ENCODE results near the gene OR1F1. TPM values are rescaled to one million over a fixed set of nuclear protein-coding genes. Genes with fewer than 3 reads are reported as not detected.

Gene OR1F1
- polyA plus RNA-seq, 1 experiment = 0.64 TPM

DNA sequence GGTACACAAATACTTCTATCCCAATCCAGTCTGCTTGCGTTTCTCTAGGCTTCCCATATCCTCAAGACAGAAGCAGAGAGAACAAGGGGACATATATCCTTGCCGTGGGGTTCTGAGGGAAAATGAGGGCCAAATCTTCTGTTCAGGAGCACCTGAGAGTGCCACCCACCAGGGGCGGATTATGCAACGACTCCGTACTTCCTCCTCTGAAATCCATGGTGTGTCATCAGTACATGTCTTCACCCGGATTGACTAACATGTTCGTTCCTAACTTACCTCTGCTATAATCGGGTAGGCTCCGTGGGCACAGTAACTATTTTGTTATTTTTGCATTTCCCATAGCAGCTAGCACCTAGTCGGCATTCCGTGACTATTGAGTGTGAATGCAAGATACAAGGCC is 54.7 kb downstream of the OR1F1 start:
- ChIA-PET CTCF (no interaction called here), POLR2A (no interaction called here)
- H3K4me3 ChIP-seq (ENCODE audit: low read depth, low read length) = no peak overlapping the region
- no peaks in the 10 kb centered on the region for H3K36me3 ChIP-seq (ENCODE audit: control insufficient read depth, insufficient read depth, low read length)
- peaks cover 1% of the 10 kb centered on the region for H3K27me3 ChIP-seq (ENCODE audit: control insufficient read depth, insufficient read depth, low read length)
- TF ChIP-seq, protein P1, sequence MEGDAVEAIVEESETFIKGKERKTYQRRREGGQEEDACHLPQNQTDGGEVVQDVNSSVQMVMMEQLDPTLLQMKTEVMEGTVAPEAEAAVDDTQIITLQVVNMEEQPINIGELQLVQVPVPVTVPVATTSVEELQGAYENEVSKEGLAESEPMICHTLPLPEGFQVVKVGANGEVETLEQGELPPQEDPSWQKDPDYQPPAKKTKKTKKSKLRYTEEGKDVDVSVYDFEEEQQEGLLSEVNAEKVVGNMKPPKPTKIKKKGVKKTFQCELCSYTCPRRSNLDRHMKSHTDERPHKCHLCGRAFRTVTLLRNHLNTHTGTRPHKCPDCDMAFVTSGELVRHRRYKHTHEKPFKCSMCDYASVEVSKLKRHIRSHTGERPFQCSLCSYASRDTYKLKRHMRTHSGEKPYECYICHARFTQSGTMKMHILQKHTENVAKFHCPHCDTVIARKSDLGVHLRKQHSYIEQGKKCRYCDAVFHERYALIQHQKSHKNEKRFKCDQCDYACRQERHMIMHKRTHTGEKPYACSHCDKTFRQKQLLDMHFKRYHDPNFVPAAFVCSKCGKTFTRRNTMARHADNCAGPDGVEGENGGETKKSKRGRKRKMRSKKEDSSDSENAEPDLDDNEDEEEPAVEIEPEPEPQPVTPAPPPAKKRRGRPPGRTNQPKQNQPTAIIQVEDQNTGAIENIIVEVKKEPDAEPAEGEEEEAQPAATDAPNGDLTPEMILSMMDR (IDR thresholded peaks at IDR 0.05; ENCODE audit: insufficient read depth, low read depth, low read length) = no peak
- DNase-seq (ENCODE audit: low read depth) = no peak

DNA sequence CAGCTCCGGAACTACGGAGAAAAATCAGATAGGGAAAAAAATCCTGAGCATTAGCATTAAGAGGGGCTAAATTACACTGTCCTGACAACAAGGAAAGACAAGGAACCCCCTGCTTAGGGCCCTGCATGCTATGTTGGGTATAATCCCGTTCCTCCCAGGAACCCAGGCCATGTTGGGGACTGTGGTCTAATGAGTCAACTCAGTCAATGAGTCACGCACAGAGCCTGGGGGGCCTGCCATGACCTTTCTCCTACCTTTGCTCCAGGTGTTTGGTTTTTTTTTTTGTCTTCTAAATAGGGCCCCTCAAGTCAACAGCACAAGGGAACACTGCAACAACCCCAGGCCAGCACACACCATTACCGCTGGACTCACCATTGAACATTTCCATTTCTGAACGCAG is 55.9 kb downstream of the OR1F1 start:
- ChIA-PET POLR2A (no interaction called here), CTCF (interaction anchor here (0.6 to 1.1 kb wide), 3 partner anchors 9 to 23 kb away, joined by 3 to 4 read pairs (median 3); no protein-coding TSS in a partner anchor)
- H3K36me3 ChIP-seq (ENCODE audit: control insufficient read depth, insufficient read depth, low read length) = no peaks in the 10 kb centered on the region
- peaks cover 1% of the 10 kb centered on the region for H3K27me3 ChIP-seq (ENCODE audit: control insufficient read depth, insufficient read depth, low read length)
- no peak overlapping the region for H3K4me3 ChIP-seq (ENCODE audit: low read depth, low read length)
- TF ChIP-seq, protein P1 (IDR thresholded peaks at IDR 0.05; ENCODE audit: insufficient read depth, low read depth, low read length) = no peak
- no peak for DNase-seq (ENCODE audit: low read depth)

DNA sequence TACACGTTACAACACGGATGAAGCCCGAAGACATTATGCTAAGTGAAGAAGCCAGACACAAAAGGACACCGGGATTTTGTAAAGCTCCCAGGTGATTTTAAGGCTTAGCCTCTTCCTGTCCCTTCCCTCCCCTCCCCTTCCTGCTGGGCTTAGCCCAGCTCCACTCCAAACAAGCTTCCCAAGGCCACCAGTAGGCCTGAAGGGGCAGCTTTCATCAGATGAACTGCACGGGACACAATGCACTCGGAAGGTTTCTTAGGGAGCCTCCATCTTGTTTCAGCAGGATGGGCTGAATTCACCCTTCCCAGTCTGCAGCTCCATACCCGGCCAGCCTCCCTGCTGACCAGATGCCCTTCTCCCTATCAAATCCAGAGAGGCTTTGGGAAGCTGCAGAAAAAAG is 58.0 kb downstream of the OR1F1 start:
- peaks cover 4% of the 10 kb centered on the region for H3K27me3 ChIP-seq (ENCODE audit: control insufficient read depth, insufficient read depth, low read length)
- TF ChIP-seq, protein P1 (IDR thresholded peaks at IDR 0.05; ENCODE audit: insufficient read depth, low read depth, low read length) = no peak
- no peak for DNase-seq (ENCODE audit: low read depth)
- ChIA-PET CTCF (no interaction called here), POLR2A (no interaction called here)
- H3K36me3 ChIP-seq (ENCODE audit: control insufficient read depth, insufficient read depth, low read length) = no peaks in the 10 kb centered on the region
- no peak overlapping the region for H3K4me3 ChIP-seq (ENCODE audit: low read depth, low read length)

DNA sequence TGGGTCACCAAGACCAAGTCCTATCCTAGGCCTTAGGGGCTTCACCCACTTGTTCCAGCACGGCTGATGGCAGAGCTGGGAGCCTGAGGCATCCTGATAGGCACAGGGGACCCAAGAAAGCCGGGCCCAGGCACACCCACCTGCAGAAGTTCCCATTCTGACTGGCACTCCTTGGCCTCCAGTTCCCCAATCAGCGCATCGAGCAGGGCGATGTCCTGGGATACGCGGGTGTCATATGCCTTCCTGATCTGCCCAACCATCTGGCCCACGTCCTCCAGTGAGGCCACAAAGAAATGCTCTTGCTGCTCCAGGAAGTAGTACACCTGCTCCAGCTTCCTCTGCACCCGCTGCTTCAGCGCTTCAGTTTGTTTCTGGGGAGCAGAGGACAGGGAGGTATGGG is 58.9 kb downstream of the OR1F1 start:
- TF ChIP-seq, protein P1 (IDR thresholded peaks at IDR 0.05; ENCODE audit: insufficient read depth, low read depth, low read length) = no peak
- POLR2A ChIA-PET = no interaction called here
- DNase-seq (ENCODE audit: low read depth) = no peak
- CTCF ChIA-PET = no interaction called here
- H3K36me3 ChIP-seq (ENCODE audit: control insufficient read depth, insufficient read depth, low read length) = no peaks in the 10 kb centered on the region
- no peak overlapping the region for H3K4me3 ChIP-seq (ENCODE audit: low read depth, low read length)
- H3K27me3 ChIP-seq (ENCODE audit: control insufficient read depth, insufficient read depth, low read length) = peaks cover 4% of the 10 kb centered on the region

DNA sequence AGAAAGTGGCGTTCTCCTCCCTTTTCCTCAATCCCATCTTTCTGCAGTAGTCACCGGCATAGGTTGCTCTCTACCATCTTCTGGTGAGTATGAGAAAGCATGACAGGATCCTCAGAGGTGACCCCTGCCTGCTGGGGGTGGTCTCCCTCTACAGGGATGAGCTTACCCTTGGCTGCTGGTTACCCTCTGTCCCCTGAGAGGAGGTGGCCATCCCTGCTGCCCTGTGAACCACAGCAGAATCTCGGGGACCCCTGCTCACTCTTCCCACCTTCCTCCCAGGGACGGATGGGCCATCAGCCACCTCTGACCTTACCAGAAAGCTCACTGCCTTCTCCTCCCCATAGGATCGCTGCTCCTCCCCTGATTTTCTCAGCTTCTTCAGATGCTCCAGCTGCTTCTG is 60.6 kb downstream of the OR1F1 start:
- TF ChIP-seq, protein P1 (IDR thresholded peaks at IDR 0.05; ENCODE audit: insufficient read depth, low read depth, low read length) = no peak
- H3K36me3 ChIP-seq (ENCODE audit: control insufficient read depth, insufficient read depth, low read length) = no peaks in the 10 kb centered on the region
- no peak for DNase-seq (ENCODE audit: low read depth)
- H3K27me3 ChIP-seq (ENCODE audit: control insufficient read depth, insufficient read depth, low read length) = peaks cover 6% of the 10 kb centered on the region
- POLR2A ChIA-PET = no interaction called here
- CTCF ChIA-PET = interaction anchor here (1.2 kb wide), 1 partner anchor 18 kb away, joined by 3 read pairs; no protein-coding TSS in a partner anchor
- H3K4me3 ChIP-seq (ENCODE audit: low read depth, low read length) = no peak overlapping the region

Data from BJ (cell line).